GM12878 (cell line): ENCODE measurements around the gene RND1. TPM values are rescaled to one million over a fixed set of nuclear protein-coding genes. Genes with fewer than 3 reads are reported as not detected.

ENCODE experiments used
- ATAC-seq: fragments of 200-7000 bp; cut with Tn5 transposase; 3 replicates; pipeline ENCODE4 v1.9.1; 2020; ENCODE audit warnings: mild to moderate bottlenecking, moderate library complexity
- BruUV-seq: library from RNA; stranded (reverse); fragments of 400-500 nt; replicated peaks from 2 replicates; lab custom pipeline; 2021; lab: Mats Ljungman, UMichigan
- CTCF ChIA-PET: fragments of 300-600 bp; sonication (Branson Sonifier 250); formaldehyde crosslinking; extraction: SDS; loops from one replicate; lab custom pipeline; 2021; ENCODE audit warnings: inconsistent platforms; lab: Yijun Ruan, JAX
- POLR2A ChIA-PET: fragments of 350-600 bp; formaldehyde crosslinking; extraction: SDS; loops from one replicate; lab custom pipeline; 2021; ENCODE audit warnings: inconsistent platforms; lab: Charles Lee
- RAD21 ChIA-PET: fragments of 300-600 bp; sonication (Branson Sonifier 250); formaldehyde crosslinking; loops from one replicate; lab custom pipeline; 2023; ENCODE audit warnings: antibody characterized with exemption; ENCODE audit not compliant: unreplicated experiment; lab: Charles Lee
- SMC1A ChIA-PET: fragments of 300-600 bp; sonication (Branson Sonifier 250); formaldehyde crosslinking; loops from one replicate; lab custom pipeline; 2023; ENCODE audit not compliant: unreplicated experiment, uncharacterized antibody; lab: Charles Lee
- DNase-seq: peaks from one replicate; pipeline ENCODE4 v3.0.0-alpha.2; 2011; ENCODE audit warnings: low read depth, low spot score
- FAIRE-seq: peaks from 3 replicates; lab custom pipeline; 2011; peaks lifted over from hg19 to GRCh38; lab: Jason Lieb, UNC
- H2AFZ ChIP-seq: 2 replicates; pipeline ENCODE4 v1.6.0; 2011; ENCODE audit warnings: low read depth, low read length, control low read depth; ENCODE audit not compliant: control insufficient read depth
- H3K27ac ChIP-seq: 2 replicates; pipeline ENCODE4 v1.5.1; 2011; ENCODE audit warnings: control low read depth; ENCODE audit not compliant: control insufficient read depth, insufficient read depth
- H3K27me3 ChIP-seq, 2 experiments: replicated peaks in 1 of 2; 2 replicates each; pipeline versions ENCODE4 v1.6.0 to v1.6.1; 2011; ENCODE audit warnings: low read length in 1 of 2; ENCODE audit not compliant: control insufficient read depth in 2 of 2, insufficient read depth in 2 of 2
- H3K36me3 ChIP-seq, 2 experiments: 2 replicates each; pipeline ENCODE4 v1.5.1; 2011; ENCODE audit warnings: low read length in 1 of 2; ENCODE audit not compliant: control insufficient read depth in 2 of 2, insufficient read depth in 2 of 2
- H3K4me1 ChIP-seq: 2 replicates; pipeline ENCODE4 v1.6.1; 2011; ENCODE audit warnings: mild to moderate bottlenecking, low read length, moderate library complexity, mixed read lengths; ENCODE audit not compliant: control insufficient read depth, insufficient read depth
- H3K4me2 ChIP-seq: 2 replicates; pipeline ENCODE4 v1.6.0; 2011; ENCODE audit warnings: control low read depth; ENCODE audit not compliant: control insufficient read depth, insufficient read depth
- H3K4me3 ChIP-seq: fragments of 200-600 bp; sonication (generic); 2 replicates; pipeline ENCODE4 v1.5.1; 2016
- H3K79me2 ChIP-seq: 2 replicates; pipeline ENCODE4 v1.6.0; 2011; ENCODE audit warnings: low read length; ENCODE audit not compliant: control insufficient read depth, insufficient read depth
- H3K9ac ChIP-seq: 2 replicates; pipeline ENCODE4 v1.8.0; 2011; ENCODE audit warnings: low read length, control low read depth, mixed read lengths; ENCODE audit not compliant: control insufficient read depth, insufficient read depth
- H3K9me3 ChIP-seq: replicated peaks from 3 replicates; pipeline ENCODE4 v1.5.1; 2011; ENCODE audit warnings: mild to moderate bottlenecking, low read length; ENCODE audit not compliant: control insufficient read depth, insufficient read depth
- H4K20me1 ChIP-seq: 2 replicates; pipeline ENCODE4 v1.6.0; 2011; ENCODE audit not compliant: control insufficient read depth, insufficient read depth
- BCLAF1 ChIP-seq: fragments of 450-650 bp; IDR thresholded peaks from 2 replicates; pipeline ENCODE4 v1.6.1; 2017; ENCODE audit warnings: antibody characterized with exemption, mild to moderate bottlenecking, moderate library complexity
- BHLHE40 ChIP-seq, 2 experiments: fragments of 450-650 bp in 1 of 2; IDR thresholded peaks; 2 replicates each; pipeline ENCODE4 v1.6.1; 2011 to 2017; ENCODE audit warnings: low read depth in 2 of 2, borderline replicate concordance in 1 of 2, improper control_type of control experiment in 1 of 2, low read length in 1 of 2, mild to moderate bottlenecking in 1 of 2
- BMI1 ChIP-seq: fragments of 450-650 bp; IDR thresholded peaks from 2 replicates; pipeline ENCODE4 v1.6.1; 2016; ENCODE audit warnings: mild to moderate bottlenecking, moderate library complexity, borderline replicate concordance
- CHD2 ChIP-seq: IDR thresholded peaks from 2 replicates; pipeline ENCODE4 v1.6.1; 2011; ENCODE audit warnings: low read depth, low read length, improper control_type of control experiment, borderline replicate concordance
- CREB1 ChIP-seq: IDR thresholded peaks from 2 replicates; pipeline ENCODE4 v1.6.1; 2012; ENCODE audit warnings: low read depth, mild to moderate bottlenecking, inconsistent platforms
- CTCF ChIP-seq, 3 experiments: IDR thresholded peaks in 2 of 3; conservative IDR thresholded peaks in 1 of 3; 2 replicates each; pipeline ENCODE4 v1.5.1; 2011; ENCODE audit warnings: low read depth in 3 of 3, low read length in 3 of 3, mild to moderate bottlenecking in 3 of 3, control low read depth in 2 of 3, moderate library complexity in 2 of 3, inconsistent platforms in 1 of 3, mixed read lengths in 1 of 3; ENCODE audit not compliant: control insufficient read depth in 2 of 3, insufficient read depth in 1 of 3; ENCODE audit errors: extremely low read depth in 1 of 3
- EED ChIP-seq: sonication (generic); IDR thresholded peaks from 2 replicates; pipeline ENCODE4 v1.6.1; 2016; ENCODE audit warnings: antibody characterized with exemption, low read depth
- HDAC6 ChIP-seq: fragments of 200-600 bp; sonication (generic); IDR thresholded peaks from one replicate; pipeline ENCODE4 v1.8.0; 2017; ENCODE audit warnings: antibody characterized with exemption; ENCODE audit not compliant: unreplicated experiment
- LARP7 ChIP-seq: fragments of 450-650 bp; IDR thresholded peaks from 2 replicates; pipeline ENCODE4 v1.6.1; 2017; ENCODE audit warnings: mild to moderate bottlenecking
- NFYB ChIP-seq: IDR thresholded peaks from 2 replicates; pipeline ENCODE4 v1.6.1; 2011; ENCODE audit warnings: low read depth, mild to moderate bottlenecking, low read length, improper control_type of control experiment, moderate library complexity; ENCODE audit not compliant: insufficient read depth
- RAD21 ChIP-seq: IDR thresholded peaks from 2 replicates; pipeline ENCODE4 v1.6.1; 2011; ENCODE audit warnings: mild to moderate bottlenecking, low read depth, low read length, moderate library complexity; ENCODE audit not compliant: insufficient read depth
- RUNX3 ChIP-seq: IDR thresholded peaks from 2 replicates; pipeline ENCODE4 v1.6.1; 2012; ENCODE audit warnings: low read length, inconsistent platforms
- SMC3 ChIP-seq: IDR thresholded peaks from 2 replicates; pipeline ENCODE4 v1.6.1; 2011; ENCODE audit warnings: low read length, improper control_type of control experiment, borderline replicate concordance
- YY1 ChIP-seq: IDR thresholded peaks from 2 replicates; pipeline ENCODE4 v1.6.1; 2011; ENCODE audit warnings: low read depth, mild to moderate bottlenecking, low read length
- ZNF384 ChIP-seq: IDR thresholded peaks from 2 replicates; pipeline ENCODE4 v1.6.1; 2012; ENCODE audit warnings: low read depth, mild to moderate bottlenecking, low read length, improper control_type of control experiment, borderline replicate concordance
- WGBS: methylation state at CpG from one replicate; pipeline ENCODE4 v1.1.6; 2016; ENCODE audit warnings: low lambda C conversion rate; ENCODE audit not compliant: insufficient replicate concordance, insufficient coverage; ENCODE audit errors: missing lambda C conversion rate; 5-methylcytosine and 5-hydroxymethylcytosine counted together
- in situ Hi-C: fragments of 300-500 bp; cut with MboI; formaldehyde crosslinking; loops from 9 replicates; pipeline ENCODE4 v1.14.3; 2018; ENCODE audit warnings: mixed read lengths
- intact Hi-C: fragments of 100-400 bp; cut with micrococcal nuclease; formaldehyde crosslinking; loops from one replicate; pipeline ENCODE4 v1.14.2; 2022; ENCODE audit not compliant: unreplicated experiment
- polyA plus RNA-seq, 11 experiments: library from polyadenylated mRNA; depleted of rRNA in 4 of 11; unstranded in 6 of 11; stranded (reverse) in 5 of 11; fragments of >200 nt; fragmentation: Nextera tagmentation in 4 of 11; fragmentation: Illumina TruSeq in 1 of 11; extraction: Ambion mirVana in 4 of 11; extraction: Trizol in 1 of 11; gene quantifications; 1 replicate in 1 of 11; 2 replicates in 10 of 11; pipeline versions ENCODE4 v1.2.1 to v1.2.3, GENCODE V29; 2011 to 2016; ENCODE audit warnings: inconsistent platforms in 2 of 11, missing spikeins in 2 of 11, low read depth in 1 of 11
- total RNA-seq, 4 experiments: library from RNA; depleted of rRNA in 3 of 4; stranded (reverse); fragments of >200 nt in 3 of 4; fragmentation: Illumina TruSeq in 1 of 4; extraction: Trizol in 1 of 4; gene quantifications; 2 replicates each; pipeline versions ENCODE4 v1.2.1 to v1.2.3, GENCODE V29; 2013 to 2021

The RND1 gene
- total and polyA plus RNA-seq, 10 of the 15 experiments (the other 5 are each of a cell fraction or from before 2014, with no cell fraction given) = 0.24 to 5.1 (median 1.5) TPM

GRCh38 chr12:48894271-48894670 lies 28.6 kb upstream of the RND1 start (continued):
- TF ChIP-seq BCLAF1 (no peak), HDAC6 (no peak)

GRCh38 chr12:48890657-48891418 lies 25.2 kb upstream of the RND1 start:
- H3K4me1 ChIP-seq = no peaks in the 10 kb centered on the region
- ATAC-seq (peak; percentile 100), FAIRE-seq (peak; percentile 89), DNase-seq (no peak)
- CTCF ChIA-PET = interaction anchor here (0.8 to 5.5 kb wide), 34 partner anchors 8 to 145 kb away, joined by 3 to 271 read pairs (median 5); partner anchors contain the start of genes CACNB3, DDX23, FKBP11 and RND1
- H3K4me3 ChIP-seq = no peak overlapping the region
- H3K27ac ChIP-seq = no peak overlapping the region
- 10% methylated on average over 35 of the region's 37 CpGs for WGBS
- H3K9me3 ChIP-seq = no peaks in the 10 kb centered on the region
- no peak overlapping the region for H3K9ac ChIP-seq
- SMC1A ChIA-PET = interaction anchor here (0.7 to 4.3 kb wide), 12 partner anchors 10 to 137 kb away, joined by 3 to 145 read pairs (median 4); partner anchors contain the start of genes DDX23 and RND1
- intact Hi-C loops (loop anchor here (1.0 kb wide), 1 partner anchor 38 kb away; no protein-coding TSS in a partner anchor), in situ Hi-C loops (no loop called here)
- peak overlapping the region; percentile 41; the same call in 1 of the 2 replicates for H3K4me2 ChIP-seq
- RAD21 ChIA-PET = interaction anchor here (0.6 to 7.9 kb wide), 7 partner anchors 10 to 138 kb away, joined by 3 to 167 read pairs (median 7); partner anchors contain the start of genes DDX23 and RND1
- H3K36me3 ChIP-seq = no peaks in the 10 kb centered on the region
- no peaks in the 10 kb centered on the region; a peak in 1 of 4 replicates for H3K27me3 ChIP-seq
- H2AFZ ChIP-seq = peak overlapping the region; percentile 75
- H4K20me1 ChIP-seq = no peaks in the 10 kb centered on the region
- POLR2A ChIA-PET = interaction anchor here (0.8 to 2.9 kb wide), 3 partner anchors 33 to 37 kb away, joined by 4 to 22 read pairs (median 5); no protein-coding TSS in a partner anchor
- H3K79me2 ChIP-seq = no peaks in the 10 kb centered on the region
- BruUV-seq = no TSS peak
- TF ChIP-seq RUNX3 = 0 out of 2 replicates have a peak, but pooled peaks have one; percentile 8
- peak; percentile 78 for TF ChIP-seq RAD21
- TF ChIP-seq NFYB = no peak
- 0 out of 2 replicates have a peak, but pooled peaks have one; percentile 26 for TF ChIP-seq CHD2
- peak; percentile 94 for TF ChIP-seq SMC3
- 0 out of 2 replicates have a peak, but pooled peaks have one; percentile 50 for TF ChIP-seq LARP7
- 0 out of 4 replicates have a peak, but pooled peaks of 1 of the 2 experiments have one; percentile 30 for TF ChIP-seq BHLHE40 (IDR thresholded peaks at IDR 0.05; ENCODE audit: borderline replicate concordance in 1 of 2, low read depth in 2 of 2, low read length in 1 of 2)
- TF ChIP-seq BMI1 = 0 out of 2 replicates have a peak, but pooled peaks have one; percentile 26
- TF ChIP-seq EED = 0 out of 2 replicates have a peak, but pooled peaks have one; percentile 26
- TF ChIP-seq CTCF (IDR thresholded peaks at IDR 0.05 in 2 of 3, conservative IDR thresholded peaks at IDR 0.05 in 1 of 3; ENCODE audit: control insufficient read depth in 2 of 3, extremely low read depth in 1 of 3, insufficient read depth in 1 of 3, low read depth in 3 of 3, low read length in 3 of 3) = peak; percentile 94 to 95 (median 95)
- 0 out of 2 replicates have a peak, but pooled peaks have one; percentile 9 for TF ChIP-seq ZNF384
- TF ChIP-seq YY1 = peak; percentile 46; the same call in 1 of the 2 replicates
- TF ChIP-seq CREB1 = 0 out of 2 replicates have a peak, but pooled peaks have one; percentile 10
- no peak for TF ChIP-seq HDAC6
